Right forelimb (tissue), 1 donor: Measurements from ENCODE around the gene CABLES2.
"Not testable (repeated sequence)": the region's sequence is repeated elsewhere in the genome, so short reads cannot be mapped to it uniquely, and the experiment has no call there.

ENCODE experiments used
- DNase-seq: peaks from one replicate; pipeline ENCODE4 v3.0.0-alpha.2; 2018

CABLES2 gene

DNA sequence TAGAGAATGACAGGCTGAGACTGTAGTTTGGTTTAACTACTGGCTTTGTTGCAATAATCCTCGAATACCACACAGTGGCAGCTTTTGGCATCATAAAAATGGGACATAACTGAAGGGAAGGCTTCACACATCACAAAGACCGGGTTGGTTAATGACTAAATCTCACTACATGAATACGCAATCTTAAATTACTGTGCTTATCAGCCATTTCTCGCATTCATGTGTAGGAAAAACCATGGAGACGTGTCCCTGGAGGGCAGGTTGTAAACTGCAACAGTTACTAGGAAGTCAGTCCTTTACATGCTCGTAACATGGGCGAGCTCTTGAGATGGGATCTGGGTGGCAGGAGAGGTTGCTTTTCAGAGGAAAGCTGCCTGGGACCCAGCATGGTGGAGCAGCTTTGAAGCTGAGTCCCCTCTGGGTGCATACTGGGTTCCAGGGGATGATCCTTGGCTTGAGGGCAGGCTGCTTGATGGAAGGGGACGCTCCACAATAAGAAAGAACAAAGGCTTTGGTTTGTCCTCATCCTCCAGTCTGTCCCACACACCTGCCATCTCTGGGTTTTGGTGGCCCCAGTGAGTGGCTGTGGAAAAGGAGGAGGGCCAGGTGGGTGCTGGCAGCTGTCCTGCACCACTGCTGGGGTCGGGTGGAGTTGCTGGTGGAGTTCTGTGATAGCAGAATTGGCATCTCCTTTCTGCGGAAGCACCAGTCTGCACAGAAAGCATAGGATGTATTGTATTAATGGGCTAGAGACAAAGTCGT lies 18.1 kb downstream of the CABLES2 start:
- DNase-seq: no peak

DNA sequence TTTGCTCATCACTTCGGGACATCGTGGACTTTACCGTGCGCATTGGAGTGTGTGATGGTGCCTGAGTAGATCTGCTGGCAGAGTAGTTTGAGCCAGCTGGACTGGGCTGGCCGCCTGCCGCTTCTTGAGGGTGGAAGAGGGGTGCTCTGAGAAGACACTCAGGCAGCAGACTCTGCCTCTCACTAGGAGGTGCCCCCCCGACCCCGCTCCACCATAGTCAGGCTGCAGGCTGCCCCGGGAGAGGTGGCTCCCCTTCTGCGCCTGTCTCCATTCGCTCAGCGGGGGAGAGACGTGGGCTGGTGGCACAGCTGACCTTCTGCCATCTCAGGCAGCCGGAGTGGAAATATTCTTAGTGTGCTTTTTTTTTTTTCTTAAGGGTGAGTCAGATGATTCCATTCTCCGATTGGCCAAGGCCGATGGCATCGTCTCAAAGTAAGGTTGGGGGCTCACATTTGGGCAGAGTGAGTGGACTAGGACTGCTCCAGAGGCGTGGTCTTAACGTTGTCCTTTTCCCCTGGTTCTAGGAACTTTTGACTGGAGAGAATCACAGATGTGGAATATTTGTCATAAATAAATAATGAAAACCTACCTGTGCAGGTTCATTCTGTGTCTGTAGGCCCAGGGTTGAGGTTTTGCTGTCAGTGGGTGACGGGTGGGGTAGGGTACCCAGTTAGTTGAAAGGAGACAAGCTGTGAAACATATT lies 19.0 kb downstream of the CABLES2 start:
- no peak for DNase-seq

DNA sequence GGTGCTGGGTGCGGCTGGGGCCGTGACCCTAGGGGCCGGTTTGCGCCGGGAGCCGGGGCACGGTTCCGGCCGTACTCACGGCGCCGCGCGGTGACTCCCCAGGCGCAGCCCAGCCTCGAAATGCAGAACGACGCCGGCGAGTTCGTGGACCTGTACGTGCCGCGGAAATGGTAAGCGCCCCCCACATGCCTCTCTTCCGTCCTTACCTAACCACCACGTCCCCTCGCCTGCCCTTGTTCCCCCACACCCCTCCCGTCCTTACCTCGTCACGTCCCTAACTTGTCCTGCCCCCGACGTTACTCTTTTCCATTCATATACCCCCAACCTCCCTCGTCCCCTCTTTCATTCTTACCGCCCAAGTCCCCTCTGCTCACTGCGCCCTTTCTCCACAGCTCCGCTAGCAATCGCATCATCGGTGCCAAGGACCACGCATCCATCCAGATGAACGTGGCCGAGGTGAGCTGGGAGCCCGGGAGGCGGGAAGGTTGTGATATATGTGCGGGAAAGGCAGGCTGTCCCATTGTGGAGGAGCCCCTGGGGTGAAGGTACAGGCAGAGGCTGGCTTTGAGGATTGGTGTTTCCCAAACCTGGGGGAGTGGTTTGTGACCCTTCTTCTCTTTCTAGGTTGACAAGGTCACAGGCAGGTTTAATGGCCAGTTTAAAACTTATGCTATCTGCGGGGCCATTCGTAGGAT lies 19.7 kb downstream of the CABLES2 start:
- DNase-seq: no peak

DNA sequence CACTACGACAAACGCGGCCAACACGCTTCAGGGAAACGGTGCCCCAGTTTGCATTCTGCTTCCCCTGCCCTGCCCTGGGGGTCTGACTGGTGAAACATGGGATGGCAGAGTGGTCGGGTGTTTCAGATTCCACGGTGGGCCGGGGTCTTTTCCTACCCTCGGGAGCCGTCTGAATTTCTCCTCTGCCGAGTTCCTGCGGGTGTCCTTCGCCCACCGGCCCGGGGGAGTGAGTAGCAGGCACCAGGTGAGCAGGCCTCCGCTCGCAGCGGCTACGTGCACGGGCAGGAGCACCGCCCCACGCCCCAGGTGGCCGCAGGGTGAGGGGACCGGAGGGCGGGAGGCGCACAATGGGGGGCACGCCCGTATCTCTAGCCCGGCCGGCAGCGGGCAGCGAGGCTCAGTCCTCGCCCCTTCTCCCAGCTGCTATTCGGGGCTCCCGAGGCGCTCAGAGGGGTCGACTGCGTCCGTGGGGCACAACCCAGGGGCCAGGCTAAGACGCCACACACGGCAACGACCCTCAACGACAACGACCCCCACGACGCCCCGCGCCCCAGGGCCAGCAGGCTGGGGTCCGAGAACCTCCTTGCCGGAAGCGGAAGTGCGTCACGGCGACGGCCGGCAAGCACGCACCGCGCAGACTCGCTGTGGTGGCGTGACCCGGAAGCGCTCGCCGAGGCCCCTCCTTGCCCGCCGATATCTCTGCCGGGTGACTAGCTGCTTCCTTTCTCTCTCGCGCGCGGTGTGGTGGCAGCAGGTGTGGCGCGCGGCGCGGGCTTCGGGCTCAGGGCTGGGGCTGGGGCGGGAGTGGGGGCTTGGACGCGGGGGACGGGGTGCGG lies 20.5 kb downstream of the CABLES2 start, which contains the start of gene RPS21:
RPS21 (plus strand) TSS at position 721 of the 836 bp plus-strand sequence. CDS start 236 bp downstream, outside the sequence.
- peak; percentile 96 for DNase-seq

DNA sequence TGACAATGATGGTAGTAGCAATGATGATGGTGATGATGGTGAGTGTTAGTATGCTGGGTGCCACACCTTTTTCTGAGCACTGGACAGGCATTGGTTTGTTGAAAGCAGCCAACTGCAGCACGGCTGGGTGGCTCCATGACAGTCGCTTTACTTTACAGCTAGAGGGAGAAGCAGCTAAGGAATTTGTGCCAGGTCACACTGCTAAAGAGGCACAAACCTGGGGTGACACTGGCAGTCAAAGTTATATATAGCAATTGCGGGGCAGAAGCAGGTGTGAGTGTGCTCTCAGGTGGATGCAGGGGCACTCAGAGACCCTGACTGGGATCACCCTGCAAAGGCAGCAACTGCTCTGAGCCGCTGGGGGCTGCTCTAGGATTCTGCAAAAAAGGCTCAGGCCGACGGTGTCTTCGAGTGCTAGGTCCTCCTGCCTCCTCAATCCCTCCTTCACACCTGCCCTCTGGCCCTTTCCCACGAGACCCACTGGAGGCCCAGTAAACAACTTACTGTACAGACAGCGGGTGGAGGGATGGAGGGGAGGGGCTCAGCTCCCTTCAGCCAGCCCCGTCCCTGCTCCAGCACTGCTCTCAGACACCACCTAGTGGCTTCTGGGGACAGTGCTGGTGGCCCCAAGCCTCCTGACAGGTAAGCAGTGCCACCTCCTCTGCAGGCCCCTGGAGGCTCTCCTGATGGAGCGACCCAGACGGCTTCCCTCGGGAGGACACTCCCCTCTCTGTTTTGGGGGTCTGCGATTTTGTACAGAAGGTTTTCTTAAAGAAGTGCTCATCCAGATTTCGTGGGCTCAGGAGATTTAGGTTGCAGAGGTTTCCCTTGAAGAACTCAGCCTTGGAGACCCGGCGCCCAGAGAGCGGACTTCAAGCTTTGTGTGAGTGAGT lies 24.5 kb downstream of the CABLES2 start:
- DNase-seq: peak; percentile 85

DNA sequence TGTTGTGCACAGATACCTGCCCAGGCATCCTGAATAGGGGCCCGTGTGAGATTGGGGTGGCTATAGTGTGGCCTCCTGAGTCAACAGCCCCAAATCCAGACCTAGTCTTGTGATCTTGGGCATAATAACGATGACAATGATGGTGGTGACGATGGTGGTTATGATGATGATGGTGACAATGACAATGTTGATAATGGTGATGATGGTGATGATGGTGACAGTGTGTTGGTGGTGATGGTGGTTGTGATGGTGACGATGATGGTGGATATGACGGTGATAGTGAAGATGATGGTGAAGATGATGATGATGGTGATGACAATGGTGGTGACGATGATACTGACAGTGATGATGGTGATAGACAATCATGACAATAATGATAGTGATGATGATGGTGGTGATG lies 25.2 kb downstream of the CABLES2 start:
- no peak for DNase-seq

DNA sequence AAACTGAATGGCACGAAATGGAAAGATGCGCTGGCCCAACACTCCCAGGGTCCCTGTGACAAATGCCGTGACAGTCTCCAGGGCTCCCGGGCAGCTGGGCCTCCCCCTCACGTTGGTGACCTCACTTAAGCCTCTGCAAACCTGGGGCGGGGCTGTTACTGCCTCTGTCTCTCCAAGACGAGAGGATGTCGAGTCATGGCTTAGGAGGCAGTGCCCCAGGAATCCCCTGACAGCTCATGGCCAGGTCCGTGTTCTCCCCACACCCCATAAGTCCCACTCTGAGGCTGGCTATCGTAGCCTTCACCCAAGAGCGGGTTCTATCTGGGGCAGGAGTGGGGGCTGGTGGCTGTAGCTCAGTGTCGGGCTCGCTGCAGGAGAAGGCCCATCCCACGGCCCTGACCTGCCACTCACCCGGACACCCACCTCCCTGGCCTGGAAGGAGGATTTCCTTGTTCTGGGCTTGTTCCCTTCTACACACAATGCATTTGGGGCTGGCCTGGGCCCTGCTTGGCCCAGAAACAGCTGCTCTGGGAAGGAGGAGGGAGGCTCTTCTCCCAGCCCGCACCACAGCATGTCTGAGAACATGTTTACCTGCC lies 25.8 kb downstream of the CABLES2 start:
- DNase-seq: no peak

DNA sequence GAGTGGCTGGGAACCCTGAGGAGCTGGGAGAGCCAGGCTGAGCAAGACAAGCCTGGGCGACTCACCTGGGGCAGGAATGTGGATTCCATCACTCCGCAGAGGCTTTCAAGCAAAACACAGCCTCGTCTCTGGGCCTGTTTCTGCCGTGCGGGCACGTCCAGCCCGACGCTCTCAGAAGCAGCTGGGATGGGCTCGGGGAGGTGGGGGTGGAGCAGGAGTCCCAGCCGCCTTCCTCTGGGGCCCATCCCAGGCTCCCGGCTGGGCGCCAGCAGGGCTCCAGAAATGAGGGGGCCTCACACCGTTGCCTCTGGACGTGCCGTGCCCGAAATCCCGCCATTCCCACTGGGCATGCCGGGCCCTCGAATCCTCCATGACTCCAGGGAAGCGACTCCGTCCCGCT lies 28.9 kb downstream of the CABLES2 start:
- no peak for DNase-seq

DNA sequence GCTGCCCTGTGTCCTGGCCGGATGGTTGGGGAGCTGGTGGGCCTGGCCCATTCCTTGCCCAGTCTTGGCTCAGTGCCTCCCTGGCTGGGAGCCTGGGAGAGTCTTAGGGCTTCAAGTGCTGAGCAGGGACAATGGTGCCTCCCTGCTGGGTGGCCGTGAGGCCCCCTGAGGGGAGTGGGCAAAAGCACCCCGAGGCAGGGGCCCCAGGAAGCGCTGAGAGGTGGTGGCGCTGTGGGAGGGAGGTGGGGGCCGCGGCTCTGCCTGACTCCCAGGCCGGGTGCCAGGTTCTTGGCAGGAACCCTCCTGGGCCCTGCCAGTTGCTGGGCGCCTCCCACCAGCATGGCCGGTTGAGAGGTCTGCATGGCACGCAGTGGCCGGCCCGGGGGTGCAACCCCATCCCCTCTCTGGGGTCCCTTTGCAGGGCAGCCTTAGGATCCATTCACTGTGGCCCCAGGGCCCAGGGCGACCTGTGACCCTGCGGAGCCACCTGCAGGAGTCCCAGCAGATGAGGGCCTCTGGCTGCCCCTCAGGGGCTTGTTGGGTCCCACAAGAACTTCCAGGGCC lies 29.4 kb downstream of the CABLES2 start:
- no peak for DNase-seq

DNA sequence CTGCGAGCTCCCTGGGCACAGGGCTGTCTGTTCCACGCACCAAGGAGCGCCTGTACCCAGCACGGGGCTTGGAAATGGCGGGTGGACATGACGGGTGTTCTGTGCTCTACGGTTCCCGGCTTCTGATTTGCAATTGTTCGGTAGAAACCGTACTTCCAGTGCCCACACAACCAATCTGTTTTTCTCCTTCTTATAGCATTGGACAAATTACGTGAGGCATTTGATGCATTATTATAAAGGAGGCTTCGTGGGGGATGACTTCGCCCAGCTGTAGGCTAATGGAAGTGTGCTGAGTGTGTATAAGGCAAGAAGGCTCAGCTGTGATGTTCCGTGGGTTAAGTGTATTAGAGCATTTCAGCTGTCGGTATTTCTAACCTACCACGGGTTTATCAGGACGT lies 30.0 kb downstream of the CABLES2 start:
- no peak for DNase-seq

DNA sequence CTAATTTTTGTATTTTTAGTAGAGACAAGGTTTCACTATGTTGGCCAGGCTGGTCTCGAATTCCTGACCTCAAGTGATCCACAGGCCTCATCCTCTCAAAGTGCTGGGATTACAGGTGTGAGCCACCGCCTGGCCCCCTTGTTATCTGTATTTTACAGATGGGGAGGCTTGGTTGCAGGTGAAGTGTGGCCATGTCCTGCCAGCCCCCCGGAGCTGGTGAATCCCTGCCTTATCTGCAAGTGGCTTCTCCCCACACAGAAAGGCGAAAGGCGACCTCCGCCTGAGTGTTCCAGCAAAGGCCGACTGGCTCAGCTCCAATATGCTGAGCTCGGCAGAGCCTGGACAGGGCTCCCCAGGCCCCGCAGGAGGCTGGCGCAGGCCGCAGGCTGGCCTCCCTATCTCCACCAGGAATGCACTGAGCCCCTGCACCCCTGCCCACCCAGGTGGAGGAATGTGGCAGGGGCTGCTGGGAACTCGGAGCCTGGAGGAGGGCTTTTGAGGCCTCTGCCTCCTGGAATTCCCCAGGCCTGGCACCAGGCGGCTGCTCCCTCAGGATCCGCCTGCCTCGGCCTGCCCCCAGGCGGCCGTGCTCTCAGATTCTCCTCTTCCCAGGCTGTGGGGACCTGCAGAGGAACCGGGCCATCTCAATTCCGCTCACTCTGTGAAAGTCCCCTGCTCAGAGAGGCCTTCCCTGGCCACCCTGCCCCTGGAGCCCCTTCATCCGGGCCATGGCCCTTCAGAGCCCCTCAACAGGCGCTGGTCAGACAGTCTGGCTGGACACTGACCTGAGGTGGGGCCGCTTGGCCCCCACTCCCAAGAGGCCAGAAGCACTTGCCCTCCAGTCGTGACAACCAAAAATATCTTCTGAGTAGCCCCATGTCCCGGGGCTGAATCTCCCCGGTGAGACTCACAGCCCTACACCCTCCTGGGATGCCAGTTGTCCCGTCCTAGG lies 30.7 kb downstream of the CABLES2 start:
- DNase-seq: no peak

DNA sequence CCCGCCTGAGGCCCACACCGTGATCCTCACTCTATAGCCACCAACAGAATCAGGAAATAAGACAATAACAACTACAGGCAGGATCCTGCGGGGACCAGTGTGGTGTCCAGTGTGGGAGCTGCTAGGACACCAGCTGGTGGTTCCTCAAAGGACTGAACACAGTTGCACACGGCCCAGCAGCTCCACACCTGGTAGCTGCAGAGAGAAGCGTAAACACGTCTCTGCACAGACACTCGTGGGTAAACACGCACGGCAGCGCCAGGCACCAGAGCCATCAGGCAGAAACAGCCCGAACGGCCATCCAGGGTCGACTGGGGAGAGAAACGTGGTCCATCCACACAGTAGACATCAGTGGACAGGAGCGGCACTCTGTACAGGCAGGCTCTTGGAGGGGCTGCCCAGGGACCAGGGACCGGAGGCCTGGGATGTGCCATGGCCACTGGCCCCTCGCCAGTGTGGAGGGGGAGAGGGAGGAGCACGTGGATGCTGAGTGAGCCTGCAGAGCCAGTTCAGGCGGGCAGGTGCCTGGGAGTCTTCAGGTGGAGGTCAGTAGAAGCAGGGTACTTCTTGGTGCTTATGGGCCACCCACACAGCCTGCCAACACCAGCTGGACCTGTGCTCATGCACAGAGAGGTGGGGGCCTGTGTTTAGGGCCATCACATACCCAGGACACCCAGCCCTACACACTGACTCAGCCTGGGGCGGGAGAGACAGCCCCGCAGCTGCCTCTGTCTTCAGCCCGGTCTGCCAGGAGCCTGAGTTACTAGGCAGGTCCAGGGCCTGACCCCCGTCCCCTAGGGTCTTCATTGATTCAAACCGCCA lies 32.5 kb downstream of the CABLES2 start:
- DNase-seq: no peak

DNA sequence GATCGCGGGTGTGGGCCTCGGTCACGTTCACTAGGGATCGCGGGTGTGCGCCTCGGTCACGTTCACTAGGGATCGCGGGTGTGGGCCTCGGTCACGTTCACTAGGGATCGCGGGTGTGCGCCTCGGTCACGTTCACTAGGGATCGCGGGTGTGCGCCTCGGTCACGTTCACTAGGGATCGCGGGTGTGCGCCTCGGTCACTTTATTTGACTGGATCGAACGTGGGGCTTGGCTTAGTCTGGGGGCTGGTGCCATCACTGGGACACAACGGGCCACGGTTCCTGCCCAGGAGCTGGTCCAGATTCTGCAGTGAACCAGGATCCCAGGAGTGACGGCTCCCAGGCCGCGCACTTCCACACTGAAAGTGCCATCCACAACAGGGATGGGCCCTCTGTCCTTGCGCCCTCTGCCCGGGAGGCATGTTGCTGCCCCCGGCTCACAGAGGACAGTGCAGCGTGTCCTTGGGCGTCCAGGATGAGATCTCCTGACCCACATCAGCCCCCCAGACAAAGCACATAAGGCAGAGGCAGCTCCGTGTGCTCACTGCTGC lies 33.4 kb downstream of the CABLES2 start:
- not testable (repeated sequence) for DNase-seq

DNA sequence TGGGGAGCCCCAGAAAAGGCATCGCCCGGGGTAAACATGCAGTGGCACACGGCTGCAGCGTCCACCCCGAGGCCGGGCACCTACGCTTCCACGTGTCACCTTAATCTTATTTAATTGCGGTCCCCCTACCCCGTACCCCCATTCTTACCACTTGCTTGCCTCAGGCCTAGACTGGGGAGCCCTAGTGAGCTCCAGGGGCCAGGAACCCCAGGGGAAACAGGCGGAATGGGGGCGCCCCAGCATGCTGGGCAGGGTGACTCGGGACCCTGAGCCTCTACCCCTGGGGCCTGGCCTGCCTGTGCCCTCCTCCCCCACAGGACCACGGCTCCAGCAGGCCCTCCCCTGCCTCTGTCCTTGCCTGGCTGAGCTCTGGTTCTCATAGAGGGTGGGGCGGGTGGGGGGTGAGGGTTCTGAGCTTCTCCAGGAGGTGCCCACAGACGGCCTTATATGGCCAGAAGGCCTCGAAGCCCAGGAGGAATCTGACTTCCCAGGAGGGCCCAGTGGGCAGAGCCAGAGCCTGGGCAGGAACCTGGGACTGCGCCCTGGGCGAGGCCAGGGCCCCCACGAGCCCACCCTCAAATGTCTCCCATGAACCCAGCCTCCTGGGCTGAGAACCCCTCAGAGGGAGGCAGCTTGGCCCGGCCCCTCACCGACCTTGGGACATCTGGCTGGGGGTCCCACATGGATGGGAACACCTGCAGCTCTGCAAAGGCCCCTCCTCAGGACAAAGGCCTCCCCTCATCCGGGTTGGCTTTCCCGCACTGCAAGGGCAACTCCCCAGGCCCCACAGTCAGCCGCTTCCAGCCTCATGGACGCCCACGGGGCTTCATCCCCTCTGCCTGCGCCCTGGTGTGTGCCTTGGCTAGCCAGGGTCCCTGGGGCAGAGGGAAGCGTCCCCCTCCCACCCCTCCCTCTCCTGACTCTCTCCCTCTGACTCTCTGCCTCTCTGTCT lies 34.8 kb downstream of the CABLES2 start:
- no peak for DNase-seq

DNA sequence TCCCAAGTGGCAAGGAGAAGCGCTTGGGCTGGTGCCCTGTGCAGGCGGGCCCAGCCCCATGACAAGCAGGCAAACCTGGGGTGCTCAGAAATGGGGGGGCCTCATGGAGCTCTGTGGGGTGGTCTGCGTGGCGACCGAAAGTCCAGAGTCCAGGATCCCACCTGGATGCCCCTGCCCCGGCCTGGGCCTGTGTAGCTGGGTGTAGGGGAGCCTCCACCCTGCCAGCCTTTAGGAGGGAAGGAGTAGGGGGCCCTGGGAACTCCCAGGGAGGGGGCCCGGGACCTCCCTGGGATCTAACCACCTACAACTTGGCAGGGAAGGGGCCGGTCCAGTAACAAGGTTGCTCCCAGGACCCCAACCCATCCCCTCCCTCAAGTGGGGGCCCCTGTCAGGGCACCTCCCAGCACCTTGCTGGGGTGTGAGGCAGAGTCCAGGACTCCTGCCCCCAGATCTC lies 35.5 kb downstream of the CABLES2 start:
- DNase-seq: no peak

DNA sequence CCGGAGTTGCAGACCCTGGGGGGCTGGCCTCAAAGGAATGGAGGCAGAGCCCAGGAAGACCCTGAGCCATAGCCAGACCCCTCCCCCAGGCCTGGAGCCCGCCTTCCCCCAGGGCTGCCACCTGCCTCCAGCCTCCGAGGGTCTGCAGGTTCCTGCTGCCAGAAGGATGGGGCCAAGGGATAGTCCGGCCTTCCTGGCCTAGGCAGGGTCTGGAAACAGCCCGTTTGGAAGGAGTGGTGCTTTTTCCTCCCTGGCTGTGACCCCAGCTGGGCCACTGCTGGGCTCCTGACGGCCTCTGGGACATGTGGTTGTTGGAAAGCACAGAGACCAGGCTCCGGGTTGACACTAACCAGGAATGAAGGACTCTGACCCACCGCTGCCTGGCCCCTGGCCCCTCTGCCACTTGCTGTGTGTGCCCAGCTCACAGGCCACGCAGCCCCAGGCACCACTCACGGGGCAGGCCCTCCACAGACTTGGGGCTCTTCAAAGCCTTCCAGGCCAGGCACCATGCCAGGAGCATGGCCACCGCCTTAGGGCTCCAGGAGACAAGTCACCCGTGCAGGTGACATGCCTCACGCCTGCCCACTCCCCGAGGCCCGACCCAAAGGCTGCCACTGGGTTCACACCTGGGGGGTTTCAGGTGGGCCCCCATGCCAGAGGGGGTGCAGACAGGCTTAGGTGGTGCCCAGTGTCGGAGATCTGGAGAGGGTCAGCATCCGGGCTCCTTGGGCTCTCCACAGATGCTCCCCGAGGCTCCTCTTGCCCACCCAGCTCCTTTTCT lies 36.1 kb downstream of the CABLES2 start:
- DNase-seq: no peak
